Astrocyte (in vitro differentiated cells and primary cell): ENCODE results near the gene CCND2. TPM values are rescaled to one million over a fixed set of nuclear protein-coding genes. Genes with fewer than 3 reads are reported as not detected.

Experiments used
- DNase-seq: peaks from one replicate; pipeline ENCODE4 v3.0.0-alpha.2; 2010; ENCODE audit warnings: low read depth
- FAIRE-seq: peaks from 2 replicates; lab custom pipeline; 2011; peaks lifted over from hg19 to GRCh38; lab: Jason Lieb, UNC
- H2AFZ ChIP-seq: 2 replicates; pipeline ENCODE4 v1.6.0; 2012; ENCODE audit warnings: low read depth, low read length, inconsistent platforms
- H3K27ac ChIP-seq: 2 replicates; pipeline ENCODE4 v1.5.1; 2011; ENCODE audit warnings: low read depth, low read length, inconsistent platforms
- H3K27me3 ChIP-seq: 2 replicates; pipeline ENCODE4 v1.6.0; 2011; ENCODE audit warnings: low read length, inconsistent platforms; ENCODE audit not compliant: insufficient read depth
- H3K36me3 ChIP-seq: 2 replicates; pipeline ENCODE4 v1.5.1; 2011; ENCODE audit warnings: low read length, inconsistent platforms; ENCODE audit not compliant: insufficient read depth
- H3K4me1 ChIP-seq: 2 replicates; pipeline ENCODE4 v1.5.1; 2011; ENCODE audit warnings: low read length, inconsistent platforms; ENCODE audit not compliant: insufficient read depth
- H3K4me2 ChIP-seq: 2 replicates; pipeline ENCODE4 v1.6.0; 2012; ENCODE audit warnings: low read length, inconsistent platforms
- H3K4me3 ChIP-seq: 2 replicates; pipeline ENCODE4 v1.5.1; 2011; ENCODE audit warnings: low read depth, mild to moderate bottlenecking, low read length, inconsistent platforms; ENCODE audit not compliant: insufficient read depth
- H3K79me2 ChIP-seq: 2 replicates; pipeline ENCODE4 v1.6.0; 2012; ENCODE audit warnings: mild to moderate bottlenecking, low read length, inconsistent platforms; ENCODE audit not compliant: insufficient read depth
- H3K9ac ChIP-seq: 2 replicates; pipeline ENCODE4 v1.6.0; 2012; ENCODE audit warnings: mild to moderate bottlenecking, low read length, inconsistent platforms
- H3K9me3 ChIP-seq: 2 replicates; pipeline ENCODE4 v1.5.1; 2012; ENCODE audit warnings: low read depth, mild to moderate bottlenecking, low read length, inconsistent platforms; ENCODE audit not compliant: insufficient read depth
- H4K20me1 ChIP-seq: 2 replicates; pipeline ENCODE4 v1.6.0; 2012; ENCODE audit warnings: low read length, inconsistent platforms; ENCODE audit not compliant: insufficient read depth
- H3K27ac Mint-ChIP-seq: one replicate; pipeline ENCODE4 v1.8.0; 2021; ENCODE audit warnings: mild to moderate bottlenecking, mixed read lengths; ENCODE audit not compliant: unreplicated experiment
- H3K27me3 Mint-ChIP-seq: one replicate; pipeline ENCODE4 v1.8.0; 2021; ENCODE audit warnings: low read depth, mixed read lengths; ENCODE audit not compliant: unreplicated experiment
- H3K36me3 Mint-ChIP-seq: one replicate; pipeline ENCODE4 v1.8.0; 2021; ENCODE audit warnings: low read depth, mixed read lengths; ENCODE audit not compliant: unreplicated experiment
- H3K4me1 Mint-ChIP-seq: one replicate; pipeline ENCODE4 v1.8.0; 2021; ENCODE audit warnings: low read depth, mixed read lengths; ENCODE audit not compliant: unreplicated experiment
- H3K4me3 Mint-ChIP-seq: one replicate; pipeline ENCODE4 v1.8.0; 2021; ENCODE audit warnings: mild to moderate bottlenecking, moderate library complexity, mixed read lengths; ENCODE audit not compliant: unreplicated experiment
- H3K9me3 Mint-ChIP-seq: one replicate; pipeline ENCODE4 v1.8.0; 2021; ENCODE audit warnings: mild to moderate bottlenecking, mixed read lengths; ENCODE audit not compliant: unreplicated experiment
- EZH2 ChIP-seq: IDR thresholded peaks from 2 replicates; pipeline ENCODE4 v1.6.1; 2012; ENCODE audit warnings: mild to moderate bottlenecking, low read length, inconsistent platforms; ENCODE audit not compliant: insufficient read depth
- total RNA-seq: library from RNA; stranded (reverse); gene quantifications from 2 replicates; pipeline ENCODE4 v1.2.1, GENCODE V29; 2021
- TF ChIP-seq, protein P1 (sequence below): IDR thresholded peaks from 2 replicates; pipeline ENCODE4 v1.5.1; 2011; ENCODE audit warnings: low read depth, mild to moderate bottlenecking, inconsistent platforms, low read length, moderate library complexity; ENCODE audit not compliant: insufficient read depth

CCND2 gene
- total RNA-seq, 1 donor from 2014 or later: 726 TPM

- Histone ChIP-seq H3K36me3 (no peaks in the 10 kb centered on the region), H3K9me3 (no peaks in the 10 kb centered on the region), H3K27ac (no peak overlapping the region), H3K27me3 (peaks cover 33% of the 10 kb centered on the region), H3K4me2 (no peak overlapping the region), H3K4me3 (no peak overlapping the region), H3K4me1 (peaks cover 5% of the 10 kb centered on the region), H3K9ac (no peak overlapping the region), H3K79me2 (no peaks in the 10 kb centered on the region), H4K20me1 (peaks cover 36% of the 10 kb centered on the region), H2AFZ (no peak overlapping the region)
- peak overlapping the region; percentile 36 for H3K4me3 Mint-ChIP-seq
- H3K36me3 Mint-ChIP-seq: peaks cover 47% of the 10 kb centered on the region
- peaks cover 55% of the 10 kb centered on the region for H3K4me1 Mint-ChIP-seq
- FAIRE-seq (no peak), DNase-seq (no peak)
- H3K27ac Mint-ChIP-seq: peak overlapping the region; percentile 50
- H3K9me3 Mint-ChIP-seq: no peaks in the 10 kb centered on the region
- H3K27me3 Mint-ChIP-seq: no peaks in the 10 kb centered on the region
- TF ChIP-seq, protein P1, sequence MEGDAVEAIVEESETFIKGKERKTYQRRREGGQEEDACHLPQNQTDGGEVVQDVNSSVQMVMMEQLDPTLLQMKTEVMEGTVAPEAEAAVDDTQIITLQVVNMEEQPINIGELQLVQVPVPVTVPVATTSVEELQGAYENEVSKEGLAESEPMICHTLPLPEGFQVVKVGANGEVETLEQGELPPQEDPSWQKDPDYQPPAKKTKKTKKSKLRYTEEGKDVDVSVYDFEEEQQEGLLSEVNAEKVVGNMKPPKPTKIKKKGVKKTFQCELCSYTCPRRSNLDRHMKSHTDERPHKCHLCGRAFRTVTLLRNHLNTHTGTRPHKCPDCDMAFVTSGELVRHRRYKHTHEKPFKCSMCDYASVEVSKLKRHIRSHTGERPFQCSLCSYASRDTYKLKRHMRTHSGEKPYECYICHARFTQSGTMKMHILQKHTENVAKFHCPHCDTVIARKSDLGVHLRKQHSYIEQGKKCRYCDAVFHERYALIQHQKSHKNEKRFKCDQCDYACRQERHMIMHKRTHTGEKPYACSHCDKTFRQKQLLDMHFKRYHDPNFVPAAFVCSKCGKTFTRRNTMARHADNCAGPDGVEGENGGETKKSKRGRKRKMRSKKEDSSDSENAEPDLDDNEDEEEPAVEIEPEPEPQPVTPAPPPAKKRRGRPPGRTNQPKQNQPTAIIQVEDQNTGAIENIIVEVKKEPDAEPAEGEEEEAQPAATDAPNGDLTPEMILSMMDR: no peak
- no peak for TF ChIP-seq EZH2
Observed at GRCh38 chr12:4280351-4281163, 7.0 kb downstream of the CCND2 start.

DNA sequence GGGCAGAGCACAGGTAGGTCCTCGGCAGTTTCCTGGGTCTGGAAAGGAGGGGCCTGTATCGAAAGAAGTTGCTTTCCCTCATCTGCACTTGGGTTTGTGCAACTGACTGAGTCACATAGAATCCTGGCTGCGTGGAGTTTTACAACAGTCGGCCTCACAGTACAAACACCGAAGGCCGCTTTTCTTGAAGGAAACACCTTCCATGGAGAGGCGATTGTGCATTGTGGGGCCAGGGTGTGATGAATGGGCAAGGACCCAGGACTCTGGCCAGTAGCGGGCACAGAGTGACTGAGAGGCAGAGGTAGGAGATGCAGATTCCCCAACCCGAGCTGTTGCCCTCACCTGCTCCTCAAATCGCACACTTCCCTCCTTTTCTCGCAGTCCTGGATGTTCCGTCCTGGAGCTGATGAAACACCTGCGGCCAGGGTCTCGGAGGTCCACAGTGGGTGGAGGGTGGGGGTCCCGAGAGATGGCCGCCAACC lies 7.7 kb downstream of the CCND2 start:
- FAIRE-seq: no peak
- Histone ChIP-seq H3K9me3 (no peaks in the 10 kb centered on the region), H3K4me1 (peaks cover 4% of the 10 kb centered on the region), H3K79me2 (no peaks in the 10 kb centered on the region), H3K4me3 (no peak overlapping the region), H3K27me3 (peaks cover 27% of the 10 kb centered on the region), H3K4me2 (no peak overlapping the region), H3K9ac (no peak overlapping the region), H3K36me3 (no peaks in the 10 kb centered on the region), H3K27ac (no peak overlapping the region), H2AFZ (no peak overlapping the region), H4K20me1 (peaks cover 33% of the 10 kb centered on the region)
- H3K27me3 Mint-ChIP-seq: no peaks in the 10 kb centered on the region
- no peak overlapping the region for H3K4me3 Mint-ChIP-seq
- H3K36me3 Mint-ChIP-seq: peaks cover 50% of the 10 kb centered on the region
- TF ChIP-seq EZH2: no peak
- TF ChIP-seq, protein P1: no peak
- no peak for DNase-seq
- H3K9me3 Mint-ChIP-seq: no peaks in the 10 kb centered on the region
- peaks cover 57% of the 10 kb centered on the region for H3K4me1 Mint-ChIP-seq
- peak overlapping the region; percentile 36 for H3K27ac Mint-ChIP-seq
